CD4-positive, alpha-beta T cell treated with Interleukin-15 for 1 hour (primary cell): ENCODE measurements around the gene GSC2.

Source experiments
- DNase-seq: peaks from one replicate; pipeline ENCODE4 v3.0.0-alpha.2; 2020

The GSC2 gene

DNA sequence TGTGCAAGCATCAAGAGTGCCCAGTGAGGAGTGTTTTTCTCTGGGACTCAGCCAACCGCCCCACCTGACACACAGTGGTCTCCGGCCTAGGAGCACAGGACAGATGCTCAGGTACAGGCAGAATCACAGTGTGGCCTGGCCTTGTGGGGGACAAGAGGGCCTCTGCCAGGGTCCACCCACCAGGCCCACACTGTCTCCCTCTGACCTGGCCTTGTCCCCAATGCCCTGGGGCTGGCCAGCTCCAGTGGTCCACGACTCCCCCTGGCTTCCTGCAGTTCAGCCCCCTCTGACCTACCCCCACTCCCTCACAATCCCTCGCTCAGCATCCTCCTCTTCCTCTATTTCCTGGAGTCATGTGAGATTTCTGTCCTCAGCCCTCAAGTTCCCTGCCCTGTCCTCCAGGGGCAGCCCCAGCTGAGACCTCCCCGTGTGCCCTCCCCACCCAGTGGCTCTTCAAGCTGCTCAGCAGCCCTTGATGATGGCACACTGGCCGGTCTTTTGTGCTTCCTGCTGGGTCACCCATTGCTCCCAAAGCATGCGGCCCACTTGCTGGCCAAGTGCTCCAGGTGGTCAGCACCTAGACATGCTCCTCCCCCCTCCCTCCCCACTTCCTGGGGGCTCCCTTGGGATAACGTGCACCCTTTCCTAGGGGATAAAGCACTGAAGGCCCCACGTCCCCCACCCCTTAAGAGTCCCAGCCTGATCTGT is 17.2 kb downstream of the GSC2 start:
- DNase-seq = no peak

DNA sequence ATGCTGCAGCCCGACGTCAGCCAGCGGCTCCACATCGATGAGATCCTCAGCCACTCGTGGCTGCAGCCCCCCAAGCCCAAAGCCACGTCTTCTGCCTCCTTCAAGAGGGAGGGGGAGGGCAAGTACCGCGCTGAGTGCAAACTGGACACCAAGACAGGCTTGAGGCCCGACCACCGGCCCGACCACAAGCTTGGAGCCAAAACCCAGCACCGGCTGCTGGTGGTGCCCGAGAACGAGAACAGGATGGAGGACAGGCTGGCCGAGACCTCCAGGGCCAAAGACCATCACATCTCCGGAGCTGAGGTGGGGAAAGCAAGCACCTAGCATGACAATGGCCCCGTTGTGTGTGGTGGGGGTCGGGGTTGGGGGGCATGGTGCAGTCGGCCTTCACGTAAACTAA is 17.9 kb downstream of the GSC2 start:
- DNase-seq = no peak

DNA sequence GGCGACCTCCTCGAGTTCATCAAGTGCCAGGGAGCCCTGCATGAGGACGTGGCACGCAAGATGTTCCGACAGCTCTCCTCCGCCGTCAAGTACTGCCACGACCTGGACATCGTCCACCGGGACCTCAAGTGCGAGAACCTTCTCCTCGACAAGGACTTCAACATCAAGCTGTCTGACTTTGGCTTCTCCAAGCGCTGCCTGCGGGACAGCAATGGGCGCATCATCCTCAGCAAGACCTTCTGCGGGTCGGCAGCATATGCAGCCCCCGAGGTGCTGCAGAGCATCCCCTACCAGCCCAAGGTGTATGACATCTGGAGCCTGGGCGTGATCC is 18.4 kb downstream of the GSC2 start:
- DNase-seq = no peak

DNA sequence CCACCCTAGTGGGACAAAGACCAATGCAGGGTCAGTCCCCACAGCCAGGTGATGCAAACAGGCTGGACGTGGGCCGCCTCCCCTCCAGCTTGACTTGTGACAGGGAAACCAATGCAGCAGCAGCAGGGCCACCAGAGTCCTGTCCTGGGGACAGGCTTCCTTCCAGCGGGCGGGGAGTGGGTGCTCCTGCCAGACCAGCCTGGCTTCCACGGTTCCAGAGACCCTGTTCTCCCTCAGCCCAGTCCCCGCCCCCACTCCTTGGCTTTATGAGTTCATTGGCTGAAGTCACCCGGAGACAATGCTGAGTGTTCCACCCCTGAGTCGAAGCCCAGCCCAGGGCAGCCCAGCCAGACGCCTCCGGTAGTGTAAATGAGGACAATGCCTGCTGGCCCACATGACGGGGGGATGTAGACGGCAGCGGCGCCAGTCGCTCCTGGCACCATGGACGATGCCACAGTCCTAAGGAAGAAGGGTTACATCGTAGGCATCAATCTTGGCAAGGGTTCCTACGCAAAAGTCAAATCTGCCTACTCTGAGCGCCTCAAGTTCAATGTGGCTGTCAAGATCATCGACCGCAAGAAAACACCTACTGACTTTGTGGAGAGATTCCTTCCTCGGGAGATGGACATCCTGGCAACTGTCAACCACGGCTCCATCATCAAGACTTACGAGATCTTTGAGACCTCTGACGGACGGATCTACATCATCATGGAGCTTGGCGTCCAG is 19.0 kb downstream of the GSC2 start, which contains the start of gene TSSK2:
TSSK2 (plus strand) TSS at position 350 of the 726 bp plus-strand sequence; CDS start at position 442, 92 bp downstream.
- DNase-seq = no peak

DNA sequence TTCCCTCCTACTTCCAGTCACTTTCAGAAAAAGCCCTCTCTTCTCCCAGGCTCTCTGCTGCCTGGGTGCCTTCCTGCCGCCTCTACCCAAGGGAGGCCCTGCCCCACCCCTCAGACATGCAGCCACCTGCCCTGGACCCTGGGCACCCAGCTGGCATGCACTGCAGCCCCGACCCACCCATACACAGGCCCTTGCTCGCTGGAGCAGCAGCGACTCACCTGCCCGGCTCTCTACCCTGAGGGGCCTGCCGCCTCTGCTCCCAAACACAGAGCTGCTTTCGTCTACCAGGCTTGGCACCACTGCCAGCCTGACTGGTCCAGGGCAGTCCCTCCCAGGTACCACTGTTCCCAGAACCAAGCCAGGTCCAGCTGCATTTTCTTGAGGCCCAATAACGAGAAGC is 20.2 kb downstream of the GSC2 start:
- DNase-seq = no peak

DNA sequence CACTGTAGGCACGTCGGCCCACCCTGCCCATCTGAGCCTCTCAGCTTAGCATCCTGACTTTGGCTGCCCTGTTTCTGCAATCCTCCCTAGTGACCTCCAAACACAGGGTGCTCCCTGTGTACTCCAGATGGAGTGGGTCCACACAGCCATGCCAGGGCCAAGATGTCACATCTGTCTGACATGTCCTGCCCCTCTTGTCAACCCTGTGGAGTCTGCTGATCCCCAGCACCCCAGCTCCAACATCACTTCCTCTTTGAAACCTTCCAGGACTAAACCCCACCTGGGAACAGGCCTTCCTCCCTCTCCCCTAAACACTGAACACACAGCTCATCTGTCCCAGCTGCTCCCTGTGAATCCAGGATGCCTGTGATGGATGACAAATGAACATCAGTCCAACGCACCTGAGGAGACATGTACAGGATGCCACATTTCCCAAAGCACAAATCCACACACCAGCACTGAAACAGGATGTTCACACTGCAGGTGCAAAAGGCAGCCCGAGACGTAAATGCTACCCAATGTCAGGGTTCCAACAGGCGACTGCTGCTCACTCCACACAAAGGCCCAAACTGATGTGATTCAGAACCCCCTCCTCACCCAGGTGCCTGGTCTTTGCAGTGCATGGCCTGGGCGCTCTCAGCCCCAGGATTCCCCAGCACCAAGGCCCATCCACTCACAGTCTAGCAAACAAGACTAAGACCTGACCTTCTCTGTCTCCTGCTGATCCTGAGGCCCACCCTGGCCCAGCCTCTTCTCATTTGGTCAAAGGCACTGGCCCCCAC is 21.0 kb downstream of the GSC2 start:
- DNase-seq = no peak

DNA sequence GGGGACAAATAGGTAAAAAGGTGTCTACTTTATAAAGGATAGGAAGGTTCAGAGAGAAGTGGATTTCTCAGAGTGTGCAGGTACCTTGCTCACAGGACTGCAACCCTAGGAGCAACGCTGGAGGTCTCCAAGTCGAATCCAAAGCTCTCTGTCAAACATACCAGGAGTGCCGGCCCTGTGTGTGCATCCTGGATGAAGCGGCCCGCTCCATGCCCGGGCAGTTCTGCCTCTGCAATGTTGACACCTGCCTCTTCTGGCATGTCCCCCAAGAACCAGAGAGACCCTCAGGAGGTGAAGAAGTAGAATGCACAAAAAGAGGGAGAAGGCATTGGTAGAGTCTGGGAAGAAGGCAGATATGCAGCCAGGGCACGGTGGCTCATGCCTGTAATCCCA is 22.1 kb downstream of the GSC2 start:
- DNase-seq = no peak

DNA sequence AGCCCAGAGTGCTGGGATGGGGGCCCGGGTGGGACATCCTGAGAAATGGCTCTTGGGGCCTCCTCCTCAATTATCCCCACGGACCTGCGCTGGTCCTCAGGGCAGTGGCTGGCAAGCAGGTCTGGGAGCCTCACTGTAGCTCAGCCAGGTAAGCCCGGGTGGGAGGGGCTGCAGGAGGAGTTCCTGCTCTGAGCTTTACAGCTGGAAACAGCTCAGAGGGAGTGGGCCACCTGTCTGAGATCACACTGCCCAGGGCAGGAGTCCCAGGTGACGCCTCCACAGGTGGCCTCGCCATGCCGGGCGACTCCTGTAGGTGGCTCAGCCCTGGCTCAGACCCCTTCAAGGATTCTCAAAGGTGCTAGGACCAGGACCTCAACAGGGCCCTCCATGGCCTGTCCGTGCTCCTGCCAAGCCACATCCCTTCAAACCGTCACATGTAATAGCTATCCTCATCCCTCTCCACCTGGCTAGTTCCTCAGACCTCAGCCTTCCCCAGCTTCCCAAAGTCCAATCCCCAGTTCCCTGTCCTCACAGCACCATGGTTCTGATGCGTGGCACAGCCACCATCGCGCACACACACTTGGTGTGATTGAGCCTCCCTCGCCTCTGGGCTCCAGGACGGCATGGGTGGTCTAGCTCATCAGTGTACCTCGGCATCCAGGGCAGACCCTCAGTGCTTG is 22.6 kb downstream of the GSC2 start:
- DNase-seq = no peak

DNA sequence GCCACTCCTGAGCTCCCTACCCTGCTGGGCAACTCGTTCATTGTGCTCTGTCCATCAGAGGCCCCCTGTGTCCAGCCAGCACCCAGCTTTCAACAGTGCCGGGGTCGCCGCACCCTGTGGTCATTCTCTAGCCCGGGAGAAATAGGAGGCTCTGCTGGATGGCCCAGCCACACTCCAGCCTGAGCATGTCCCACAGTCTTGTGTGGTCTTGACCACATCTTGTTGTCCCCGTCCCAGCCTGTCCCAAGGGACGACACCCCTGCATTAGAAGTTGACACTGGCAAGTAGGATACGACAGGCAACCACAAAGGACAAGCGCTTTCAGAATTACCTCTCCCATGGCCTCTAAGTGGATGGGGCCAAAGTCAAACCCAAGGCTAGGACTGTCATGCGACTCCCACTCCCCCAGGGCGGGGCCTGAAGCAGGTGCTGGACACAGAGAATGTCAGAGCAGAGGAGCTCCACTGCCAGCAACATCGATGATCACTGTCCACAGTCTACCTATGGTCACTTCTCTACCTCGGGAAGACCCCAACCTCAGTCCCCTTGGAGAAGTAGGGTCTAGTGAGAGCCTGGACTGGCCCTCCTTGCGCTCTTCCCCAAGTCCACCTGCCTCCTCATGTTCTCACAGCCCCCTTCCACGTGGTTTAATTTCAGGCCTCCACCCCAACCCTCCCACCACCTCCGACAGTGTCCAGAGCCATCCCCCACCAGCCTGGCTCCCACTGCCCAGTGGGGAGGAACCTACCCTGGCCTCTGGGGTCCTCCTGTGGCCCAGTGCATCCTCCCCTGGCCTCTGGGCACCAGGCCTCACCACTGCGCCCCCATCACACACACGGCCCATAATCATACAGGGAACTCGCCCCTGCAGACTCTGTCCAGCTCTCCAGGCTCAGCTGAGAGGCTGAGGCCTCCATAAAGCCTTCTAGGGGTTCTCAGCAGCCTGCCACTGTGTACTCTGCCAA is 23.5 kb downstream of the GSC2 start:
- no peak for DNase-seq

DNA sequence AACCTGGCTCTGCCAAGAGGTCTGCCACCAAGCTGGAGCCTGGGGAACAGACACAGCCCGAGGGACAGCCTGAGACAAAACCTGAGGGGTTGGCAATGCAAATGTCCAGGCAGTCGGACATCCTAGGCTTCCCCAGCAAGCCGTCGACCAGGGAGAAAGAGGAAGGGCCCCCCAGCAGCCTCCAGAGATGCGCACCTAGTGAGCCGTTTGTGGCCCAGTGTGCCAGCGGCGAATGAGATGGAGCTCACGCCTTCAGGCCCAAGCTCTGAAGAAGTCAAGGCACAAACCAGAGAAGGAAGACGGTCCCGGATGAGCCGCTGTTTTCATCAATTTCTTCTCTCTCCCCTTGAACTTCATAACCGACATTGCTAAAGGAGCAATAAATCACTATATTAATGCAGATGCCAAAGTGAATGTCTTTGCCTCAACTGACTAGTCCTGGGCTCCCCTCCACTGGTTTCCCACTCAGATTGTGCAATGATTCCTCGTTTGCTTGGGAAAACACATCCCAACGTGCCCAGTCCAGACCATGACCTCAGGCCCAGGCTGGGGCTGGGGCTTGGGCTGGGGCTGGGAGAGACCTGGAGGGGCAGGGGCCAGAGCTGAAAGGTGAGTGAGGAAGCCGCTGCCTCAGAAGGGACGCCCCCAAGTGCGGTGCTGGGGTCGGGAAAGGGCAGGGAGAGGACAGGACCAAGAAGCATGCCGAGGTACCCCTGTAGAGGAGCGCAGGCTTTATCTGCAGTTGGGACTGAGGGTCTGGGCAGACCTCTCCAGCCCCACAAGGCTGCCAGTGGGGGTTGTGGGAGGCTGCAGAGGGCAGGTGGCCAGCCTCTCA is 24.4 kb downstream of the GSC2 start:
- DNase-seq = no peak

DNA sequence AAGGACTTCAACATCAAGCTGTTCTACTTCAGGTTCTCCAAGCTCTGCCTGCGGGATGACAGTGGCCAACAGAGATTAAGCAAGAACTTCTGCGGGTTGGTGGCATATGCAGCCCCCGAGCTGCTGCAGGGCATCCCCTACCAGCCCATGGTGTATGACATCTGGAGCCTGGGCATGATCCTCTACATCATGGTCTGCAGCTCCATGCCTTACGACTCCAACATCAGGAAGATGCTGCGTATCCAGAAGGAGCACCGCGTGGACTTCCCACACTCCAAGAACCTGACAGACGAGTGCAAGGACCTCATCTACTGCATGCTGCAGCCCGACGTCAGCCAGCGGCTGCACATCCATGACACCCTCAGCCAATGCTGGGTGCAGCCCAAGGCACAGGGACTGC is 25.1 kb downstream of the GSC2 start:
- DNase-seq = no peak

DNA sequence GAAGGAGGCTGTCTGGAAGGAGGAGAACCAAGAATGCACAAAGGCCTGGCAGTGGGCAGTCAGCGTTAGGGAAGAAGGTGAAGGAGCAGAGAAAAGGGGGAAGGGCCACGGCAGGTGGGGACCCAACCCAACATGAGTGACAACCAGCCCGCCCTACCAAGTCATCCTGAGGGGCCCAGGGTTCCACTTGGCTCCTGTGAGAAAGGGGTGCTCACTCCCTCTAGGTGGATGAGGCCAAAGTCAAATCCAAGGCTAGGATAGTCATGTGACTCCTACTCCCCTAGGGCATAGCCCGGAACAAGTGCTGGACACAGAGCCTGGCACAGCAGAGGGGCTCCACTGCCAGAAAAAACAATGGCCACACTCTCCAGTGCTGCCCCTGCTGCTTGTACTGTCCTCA is 25.7 kb downstream of the GSC2 start:
- DNase-seq = no peak

DNA sequence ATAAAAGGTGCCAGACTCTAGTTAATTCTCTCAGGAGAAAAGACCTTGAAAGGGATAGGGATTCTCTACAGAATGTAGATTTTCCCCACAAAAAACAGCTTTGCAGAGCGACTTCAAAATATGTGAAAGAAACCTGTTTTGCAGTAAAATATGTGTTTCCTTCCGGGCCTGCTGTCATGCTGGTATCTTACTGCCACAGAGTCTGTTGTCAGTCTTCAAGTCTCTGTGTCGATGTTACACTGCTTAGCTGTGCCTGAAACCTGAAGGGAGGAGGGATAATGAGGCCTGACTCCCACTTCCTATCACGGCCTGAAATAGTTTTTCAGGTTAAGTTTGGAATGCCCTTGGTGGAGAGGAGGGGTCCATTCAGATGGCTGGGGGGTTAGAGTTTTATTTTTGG is 26.2 kb downstream of the GSC2 start:
- DNase-seq = no peak

DNA sequence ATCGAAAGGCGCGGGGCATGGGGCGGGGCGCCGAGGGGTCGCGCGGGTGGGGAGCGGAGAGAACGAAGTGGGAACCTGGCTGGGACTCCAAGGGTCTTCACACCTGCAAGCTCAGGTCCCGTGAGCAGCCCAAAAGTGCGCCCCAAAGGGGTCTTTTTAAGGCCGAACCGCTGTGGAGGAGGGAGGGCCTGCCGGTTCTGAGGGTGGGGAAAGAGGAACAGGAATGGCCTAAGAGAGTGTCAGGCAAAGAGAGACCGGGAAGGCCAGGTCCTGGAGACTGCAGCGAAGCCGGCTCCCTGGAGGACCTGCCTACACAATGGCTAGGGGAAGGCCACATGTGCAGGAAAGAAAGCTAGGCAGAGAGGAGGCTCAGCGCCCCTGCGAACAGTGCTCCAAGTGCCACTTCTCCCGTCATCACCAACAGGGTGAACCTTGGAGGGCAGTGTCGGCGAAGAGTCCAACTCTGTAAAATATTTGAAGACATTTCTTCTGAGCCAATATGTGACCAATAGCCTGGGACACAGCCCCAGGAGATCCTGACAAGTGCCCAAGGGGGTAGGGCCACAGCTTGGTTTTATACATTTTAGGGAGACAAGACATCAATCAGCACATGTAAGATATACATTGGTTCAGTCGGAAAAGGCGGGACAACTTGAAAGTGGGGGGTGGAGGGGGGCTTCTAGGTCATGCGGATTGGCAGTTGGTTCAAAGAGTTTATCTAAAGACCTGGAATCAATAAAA is 27.2 kb downstream of the GSC2 start:
- no peak for DNase-seq

DNA sequence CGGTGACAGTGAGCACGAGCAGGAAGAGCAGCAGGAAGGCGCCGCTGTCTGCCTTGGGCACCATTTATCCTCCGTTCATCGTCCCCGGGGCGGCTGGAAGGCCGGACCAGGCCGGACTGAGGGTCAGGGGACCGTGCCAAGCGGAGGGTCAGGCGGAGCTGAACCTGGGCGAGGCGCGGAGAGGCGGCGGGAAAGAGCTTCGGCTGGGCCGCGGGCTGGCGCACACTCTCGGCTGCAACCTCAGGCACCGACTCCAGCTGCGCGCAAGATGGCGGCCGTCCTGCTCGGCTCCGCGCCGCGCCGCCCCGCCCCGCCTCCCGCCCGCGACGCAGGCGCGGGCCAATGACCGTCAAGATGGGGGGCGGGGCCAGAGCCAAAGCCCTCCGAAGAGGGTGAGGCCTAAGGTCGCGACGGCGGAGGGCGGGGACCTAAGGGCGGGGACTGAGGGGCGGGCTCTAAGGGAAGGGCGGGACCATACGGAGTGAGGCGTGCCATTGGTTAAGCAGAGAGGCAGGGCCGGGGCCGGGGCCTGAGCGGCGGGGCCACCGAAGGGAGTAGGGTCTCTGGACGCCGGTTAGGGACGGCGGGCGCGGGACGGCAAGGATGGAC is 27.8 kb downstream of the GSC2 start, which contains the start of gene DGCR2:
DGCR2 (minus strand) TSS at position 270 of the 609 bp plus-strand sequence; CDS start at position 64, 206 bp downstream.
- DNase-seq = peak; percentile 96

DNA sequence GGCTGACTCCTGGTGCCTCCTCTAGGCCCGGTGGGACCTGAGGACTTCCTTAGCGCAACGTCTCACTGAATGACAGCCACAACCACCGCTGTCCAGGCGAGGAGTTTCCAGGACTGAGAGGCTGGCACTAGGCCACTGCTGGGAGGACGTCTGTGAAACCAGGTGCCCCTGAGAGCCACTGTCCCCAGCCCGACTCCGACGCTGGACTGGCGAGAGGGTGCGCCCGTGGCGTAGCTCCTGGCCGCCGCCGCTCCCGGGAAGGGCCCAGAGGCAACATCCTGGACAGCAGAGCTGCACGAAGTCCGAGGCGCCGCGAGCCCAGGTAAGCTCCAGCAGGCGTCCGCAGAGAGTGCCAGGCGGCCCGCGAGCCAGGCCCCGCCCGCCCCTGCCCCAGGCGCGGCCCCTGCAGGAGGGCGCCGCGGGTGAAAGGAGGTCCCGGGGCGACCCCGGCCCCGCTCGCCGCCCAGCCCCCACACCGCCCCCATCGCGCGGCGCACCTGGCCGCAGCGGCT is 28.4 kb downstream of the GSC2 start:
- DNase-seq = peak; percentile 31

DNA sequence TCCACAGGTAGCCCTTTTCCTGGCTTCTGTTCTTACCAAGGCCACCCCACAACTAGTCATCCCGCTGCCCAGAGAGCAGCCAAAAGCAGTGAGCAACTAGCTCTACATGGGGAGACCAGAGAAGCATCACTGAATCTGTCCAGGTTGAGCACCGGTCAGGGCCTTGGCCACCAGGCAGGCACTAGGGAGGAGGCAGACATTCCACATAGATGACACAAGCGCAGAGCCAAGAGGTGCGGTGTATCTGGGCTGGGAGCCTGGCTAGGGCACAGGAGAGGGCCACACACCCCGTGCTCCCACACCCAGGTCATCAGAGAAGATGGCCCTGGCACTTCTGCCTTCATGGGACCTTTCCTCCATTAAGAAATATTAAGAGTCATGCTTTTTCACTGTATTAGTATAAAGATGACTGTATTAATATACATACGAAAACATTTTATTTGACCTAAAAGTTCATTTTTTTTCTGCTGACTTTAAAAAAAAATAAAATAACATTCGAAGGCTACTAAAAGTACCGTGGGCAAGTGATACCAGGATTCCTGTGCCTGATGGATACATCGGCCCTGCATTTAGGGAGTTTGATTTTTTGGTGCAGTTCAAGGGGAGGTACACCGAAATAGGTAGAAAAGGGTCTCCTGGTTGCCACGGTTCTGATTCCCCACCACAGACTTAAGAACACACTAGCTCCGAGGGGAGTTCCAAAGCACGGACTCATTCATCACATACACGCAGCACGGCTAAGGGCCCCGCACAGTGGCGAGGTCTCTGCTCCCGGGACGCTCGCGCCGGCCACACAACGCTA is 29.1 kb downstream of the GSC2 start:
- DNase-seq = no peak

DNA sequence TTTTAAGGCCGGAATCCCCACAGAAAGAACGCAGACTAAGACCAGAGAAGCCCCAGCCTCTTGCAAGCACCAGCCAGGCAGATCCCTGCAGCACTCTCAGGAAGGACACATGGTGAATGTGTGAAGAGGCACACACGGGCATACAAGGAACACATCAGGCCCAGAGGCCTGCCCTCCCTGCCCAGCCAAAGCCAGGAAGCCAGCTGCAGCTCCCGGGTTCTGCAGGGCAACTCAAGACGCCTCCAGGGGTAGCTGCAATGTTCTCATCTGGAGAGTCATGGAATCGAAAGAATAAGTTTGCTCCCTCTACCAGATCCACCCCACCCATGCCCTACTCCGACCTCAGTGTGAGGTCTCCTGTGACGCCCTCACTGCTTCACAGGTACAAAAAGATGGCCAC is 30.1 kb downstream of the GSC2 start:
- DNase-seq = no peak
